GM21825 (cell line): ENCODE data around the gene FAM107B.
A peak's percentile ranks its signal among the peaks of the same experiment; 100 is the strongest.
"Not testable (repeated sequence)": the region's sequence is repeated elsewhere in the genome, so short reads cannot be mapped to it uniquely, and the experiment has no call there.

Experiments
- ATAC-seq: cut with Tn5 transposase; IDR thresholded peaks from one replicate; pipeline ENCODE4 v1.9.1; 2021; ENCODE audit warnings: mild to moderate bottlenecking, moderate library complexity; ENCODE audit not compliant: unreplicated experiment

Gene FAM107B

GRCh38 chr10:14667280-14667679, 107.4 kb downstream of the FAM107B start:
- no peak for ATAC-seq

DNA sequence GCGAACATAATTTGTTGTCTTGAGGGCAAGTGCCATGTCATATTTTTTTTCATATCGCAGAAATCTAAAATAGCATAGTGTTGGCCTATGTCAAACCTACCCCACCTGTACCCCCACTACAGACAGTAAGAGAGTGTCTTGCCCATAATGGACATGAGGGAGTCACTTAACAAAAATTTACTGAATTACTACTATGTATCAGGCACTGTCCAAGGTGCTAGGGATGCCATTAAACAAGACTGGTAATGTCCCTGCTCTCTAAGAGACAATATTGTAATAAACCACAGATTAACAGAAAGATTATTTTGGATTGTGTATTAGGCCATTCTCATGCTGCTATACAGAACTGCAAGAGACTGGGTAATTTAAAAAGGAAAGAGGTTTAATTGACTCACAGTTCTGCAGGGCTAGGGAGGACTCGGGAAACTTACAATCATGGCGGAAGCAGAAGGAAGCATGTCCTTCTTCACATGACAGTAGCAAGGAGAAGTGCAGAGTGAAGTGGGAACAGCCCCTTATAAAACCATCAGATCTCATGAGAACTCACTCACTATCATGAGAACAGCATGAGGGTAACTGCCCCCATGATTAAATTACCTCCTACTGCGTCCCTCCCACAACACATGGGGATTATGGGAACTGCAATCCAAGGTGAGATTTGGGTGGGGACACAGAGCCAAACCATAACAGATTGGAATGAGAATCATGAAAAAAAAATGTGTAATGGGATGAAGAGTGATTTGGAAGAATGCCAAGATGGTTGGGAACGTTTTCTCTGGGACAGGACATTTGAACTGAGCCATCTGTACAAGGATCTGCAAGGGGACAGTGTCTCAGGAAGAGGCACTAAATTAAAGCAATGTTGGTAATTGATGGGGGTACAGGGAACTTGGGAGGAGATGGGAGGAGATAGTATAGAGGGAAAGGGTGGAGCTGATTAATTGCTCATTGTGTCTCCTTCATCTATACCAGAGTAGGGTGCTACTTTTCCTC, 108.5 kb downstream of the FAM107B start:
- no peak for ATAC-seq

GRCh38 chr10:14665304-14665703, 109.4 kb downstream of the FAM107B start:
- ATAC-seq, result no peak

DNA sequence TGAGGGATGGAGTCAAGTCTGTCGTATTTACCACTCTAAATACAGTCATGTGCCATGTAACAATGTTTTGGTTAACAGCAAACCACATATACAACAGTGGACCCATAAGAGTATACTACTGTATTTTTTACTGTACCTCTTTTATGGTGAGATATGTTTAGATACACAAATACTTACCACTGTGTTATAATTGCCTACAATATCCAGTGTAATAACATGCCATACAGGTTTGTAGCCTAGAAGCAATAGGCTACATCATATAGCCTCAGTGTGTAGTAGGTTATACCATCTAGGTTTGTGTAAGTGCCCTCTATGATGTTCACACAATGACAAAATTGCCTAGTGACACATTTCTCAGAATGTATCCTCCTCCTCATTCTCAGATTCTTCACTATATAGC, 110.4 kb downstream of the FAM107B start:
- ATAC-seq, result no peak

GRCh38 chr10:14661818-14662217, 112.9 kb downstream of the FAM107B start:
- ATAC-seq, result no peak

GRCh38 chr10:14660831-14661230, 113.9 kb downstream of the FAM107B start:
- no peak for ATAC-seq

- peak; percentile 78 for ATAC-seq
These were observed 115.0 kb downstream of the FAM107B start for GRCh38 chr10:14659626-14660196.

GRCh38 chr10:14659137-14659536, 115.6 kb downstream of the FAM107B start:
- ATAC-seq, result not testable (repeated sequence)

- ATAC-seq, result no peak
These were observed 116.2 kb downstream of the FAM107B start for GRCh38 chr10:14658331-14659127.

DNA sequence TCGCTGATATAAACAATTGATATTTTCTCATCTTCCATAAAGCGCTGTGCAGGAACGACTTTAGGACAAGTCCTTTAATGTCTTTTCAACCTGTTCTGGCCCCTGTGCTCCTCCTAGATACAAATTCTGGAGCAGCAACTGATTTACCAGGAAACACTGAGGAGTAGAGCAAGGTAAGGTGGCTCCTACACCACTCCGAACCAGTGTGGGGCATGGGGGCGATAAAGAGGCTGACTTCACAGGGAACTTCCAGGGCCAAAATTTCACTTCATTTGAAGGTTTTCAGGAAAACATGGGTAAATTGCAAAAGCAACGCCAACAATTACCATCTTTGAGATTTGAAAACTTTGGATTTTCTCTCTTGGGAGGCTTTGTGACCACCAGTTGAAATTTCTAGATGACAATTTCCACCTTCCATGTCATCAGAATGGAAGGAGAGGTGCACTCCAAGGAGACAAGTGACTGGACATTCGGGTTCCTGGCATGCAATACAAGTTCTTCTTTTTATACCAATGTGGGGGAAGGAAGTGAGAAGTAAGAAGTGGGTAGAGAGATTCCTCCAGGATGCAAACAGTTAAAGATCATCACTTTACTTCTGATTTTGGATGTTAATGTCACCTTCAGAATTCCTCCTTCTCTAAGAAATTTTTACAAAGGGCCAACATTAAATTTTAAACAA, 118.5 kb downstream of the FAM107B start:
- ATAC-seq, result no peak

DNA sequence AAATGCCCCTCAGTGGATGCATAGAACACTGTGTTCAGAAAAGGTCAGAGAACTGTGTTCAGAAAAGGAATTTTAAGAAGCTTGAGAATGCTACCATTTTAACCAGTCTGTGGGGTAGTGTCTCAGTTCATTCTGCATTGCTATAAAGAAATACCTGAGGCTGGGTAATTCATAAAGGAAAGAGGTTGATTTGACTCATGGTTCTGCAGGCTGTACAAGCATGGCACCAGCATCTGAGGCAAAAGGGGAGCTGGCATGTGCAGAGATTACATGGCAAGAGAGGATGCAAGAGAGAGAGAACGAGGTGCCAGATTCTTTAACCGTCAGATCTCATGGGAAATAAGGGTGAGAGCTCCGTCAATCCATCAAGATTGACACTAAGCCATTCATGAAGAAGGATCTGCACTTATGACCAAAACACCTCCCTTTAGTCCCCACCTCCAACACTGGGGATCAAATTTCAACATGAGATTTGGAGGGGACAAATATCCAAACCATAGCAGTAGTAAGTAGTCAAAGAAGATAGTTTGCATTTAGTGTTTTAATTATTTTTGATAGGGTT, 119.8 kb downstream of the FAM107B start:
- no peak for ATAC-seq

GRCh38 chr10:14653271-14654161, 121.2 kb downstream of the FAM107B start:
- no peak for ATAC-seq

DNA sequence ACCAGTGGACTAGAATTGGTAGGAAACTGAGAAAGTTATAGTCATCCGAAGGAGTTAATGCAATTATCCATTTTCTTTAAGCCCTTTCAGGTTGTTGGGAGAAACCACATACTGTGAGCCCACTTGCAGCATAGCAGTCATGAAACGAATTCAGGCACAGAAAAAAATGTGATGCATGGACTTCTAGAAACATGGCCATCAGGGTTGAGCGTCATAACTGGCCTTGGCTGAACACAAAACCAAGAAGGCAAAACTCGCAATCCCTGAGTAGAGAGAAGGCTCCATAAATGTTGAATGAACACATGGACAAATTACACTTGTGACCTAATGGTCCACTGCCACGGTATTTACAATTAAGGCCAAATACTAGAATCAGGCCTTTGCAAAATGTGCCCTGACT, 121.9 kb downstream of the FAM107B start:
- ATAC-seq, result no peak

GRCh38 chr10:14652067-14652466, 122.6 kb downstream of the FAM107B start:
- no peak for ATAC-seq

GRCh38 chr10:14649739-14650138, 125.0 kb downstream of the FAM107B start:
- ATAC-seq, result no peak

- ATAC-seq, result no peak
These were observed 125.8 kb downstream of the FAM107B start for GRCh38 chr10:14648946-14649345.

- ATAC-seq, result peak; percentile 94
These were observed 126.5 kb downstream of the FAM107B start for GRCh38 chr10:14648005-14648765.

GRCh38 chr10:14645239-14645960, 129.3 kb downstream of the FAM107B start:
- ATAC-seq, result peak; percentile 41
